Measurements from ENCODE around the gene FBN2.

GRCh38 chr5:128436749-128437188, 101.3 kb downstream of the FBN2 start:
- TF ChIP-seq, protein P1, sequence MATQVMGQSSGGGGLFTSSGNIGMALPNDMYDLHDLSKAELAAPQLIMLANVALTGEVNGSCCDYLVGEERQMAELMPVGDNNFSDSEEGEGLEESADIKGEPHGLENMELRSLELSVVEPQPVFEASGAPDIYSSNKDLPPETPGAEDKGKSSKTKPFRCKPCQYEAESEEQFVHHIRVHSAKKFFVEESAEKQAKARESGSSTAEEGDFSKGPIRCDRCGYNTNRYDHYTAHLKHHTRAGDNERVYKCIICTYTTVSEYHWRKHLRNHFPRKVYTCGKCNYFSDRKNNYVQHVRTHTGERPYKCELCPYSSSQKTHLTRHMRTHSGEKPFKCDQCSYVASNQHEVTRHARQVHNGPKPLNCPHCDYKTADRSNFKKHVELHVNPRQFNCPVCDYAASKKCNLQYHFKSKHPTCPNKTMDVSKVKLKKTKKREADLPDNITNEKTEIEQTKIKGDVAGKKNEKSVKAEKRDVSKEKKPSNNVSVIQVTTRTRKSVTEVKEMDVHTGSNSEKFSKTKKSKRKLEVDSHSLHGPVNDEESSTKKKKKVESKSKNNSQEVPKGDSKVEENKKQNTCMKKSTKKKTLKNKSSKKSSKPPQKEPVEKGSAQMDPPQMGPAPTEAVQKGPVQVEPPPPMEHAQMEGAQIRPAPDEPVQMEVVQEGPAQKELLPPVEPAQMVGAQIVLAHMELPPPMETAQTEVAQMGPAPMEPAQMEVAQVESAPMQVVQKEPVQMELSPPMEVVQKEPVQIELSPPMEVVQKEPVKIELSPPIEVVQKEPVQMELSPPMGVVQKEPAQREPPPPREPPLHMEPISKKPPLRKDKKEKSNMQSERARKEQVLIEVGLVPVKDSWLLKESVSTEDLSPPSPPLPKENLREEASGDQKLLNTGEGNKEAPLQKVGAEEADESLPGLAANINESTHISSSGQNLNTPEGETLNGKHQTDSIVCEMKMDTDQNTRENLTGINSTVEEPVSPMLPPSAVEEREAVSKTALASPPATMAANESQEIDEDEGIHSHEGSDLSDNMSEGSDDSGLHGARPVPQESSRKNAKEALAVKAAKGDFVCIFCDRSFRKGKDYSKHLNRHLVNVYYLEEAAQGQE (IDR thresholded peaks at IDR 0.05; ENCODE audit: insufficient read depth in 1 of 2, low read depth in 2 of 2, low read length in 1 of 2), result no peak
- TF ChIP-seq, protein P2, sequence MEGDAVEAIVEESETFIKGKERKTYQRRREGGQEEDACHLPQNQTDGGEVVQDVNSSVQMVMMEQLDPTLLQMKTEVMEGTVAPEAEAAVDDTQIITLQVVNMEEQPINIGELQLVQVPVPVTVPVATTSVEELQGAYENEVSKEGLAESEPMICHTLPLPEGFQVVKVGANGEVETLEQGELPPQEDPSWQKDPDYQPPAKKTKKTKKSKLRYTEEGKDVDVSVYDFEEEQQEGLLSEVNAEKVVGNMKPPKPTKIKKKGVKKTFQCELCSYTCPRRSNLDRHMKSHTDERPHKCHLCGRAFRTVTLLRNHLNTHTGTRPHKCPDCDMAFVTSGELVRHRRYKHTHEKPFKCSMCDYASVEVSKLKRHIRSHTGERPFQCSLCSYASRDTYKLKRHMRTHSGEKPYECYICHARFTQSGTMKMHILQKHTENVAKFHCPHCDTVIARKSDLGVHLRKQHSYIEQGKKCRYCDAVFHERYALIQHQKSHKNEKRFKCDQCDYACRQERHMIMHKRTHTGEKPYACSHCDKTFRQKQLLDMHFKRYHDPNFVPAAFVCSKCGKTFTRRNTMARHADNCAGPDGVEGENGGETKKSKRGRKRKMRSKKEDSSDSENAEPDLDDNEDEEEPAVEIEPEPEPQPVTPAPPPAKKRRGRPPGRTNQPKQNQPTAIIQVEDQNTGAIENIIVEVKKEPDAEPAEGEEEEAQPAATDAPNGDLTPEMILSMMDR (IDR thresholded peaks at IDR 0.05), result no peak
- TF ChIP-seq POLR2AphosphoS5 (IDR thresholded peaks at IDR 0.05; ENCODE audit: low read depth, low read length) (no peak), SIN3A (IDR thresholded peaks at IDR 0.05; ENCODE audit: borderline replicate concordance, insufficient read depth, low read depth, low read length) (no peak)
